ENCODE results near the gene USP16. TPM values are rescaled to one million over a fixed set of nuclear protein-coding genes. Genes with fewer than 3 reads are reported as not detected.

Gene USP16
- total RNA-seq, 1 experiment from 2014 or later, result 30.6 TPM

DNA sequence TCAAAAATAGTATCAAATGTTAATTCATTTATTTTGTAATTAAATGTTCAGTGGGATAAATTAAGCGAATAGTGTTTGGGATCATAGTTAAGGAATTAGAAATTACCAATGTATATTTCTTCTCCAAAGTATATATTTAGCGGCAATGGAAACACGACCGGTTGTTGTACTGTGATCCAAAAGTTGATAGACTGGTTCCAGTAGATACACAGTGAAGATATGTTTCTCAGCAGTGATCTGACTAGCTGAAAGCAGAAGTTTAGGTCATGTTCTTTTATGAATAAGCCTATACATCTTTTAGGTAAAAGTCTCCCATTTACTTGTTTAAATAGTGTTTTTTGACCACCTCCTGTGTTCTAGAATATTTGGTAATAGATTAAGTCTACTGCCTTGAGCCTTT is 8.8 kb downstream of the USP16 start:
- H4K8ac ChIP-seq (replicated peaks; ENCODE audit: insufficient read length, low read depth, low read length), result no peak overlapping the region
- H4K20me1 ChIP-seq (ENCODE audit: control insufficient read depth, insufficient read depth, insufficient read length), result no peaks in the 10 kb centered on the region
- H3K9ac ChIP-seq (ENCODE audit: extremely low read depth, insufficient read length, low read length), result no peak overlapping the region
- Mint-ChIP-seq H3K4me1 (no peaks in the 10 kb centered on the region), H3K9me3 (no peaks in the 10 kb centered on the region), H3K27ac (no peak overlapping the region), H3K27me3 (ENCODE audit: low read depth) (no peaks in the 10 kb centered on the region), H3K4me3 (no peak overlapping the region), H3K36me3 (ENCODE audit: insufficient read depth in 1 of 3, low read depth in 3 of 3) (peaks cover 18 to 76% (median 71%) of the 10 kb centered on the region in 3 experiments; a peak in 6 of 7 replicates)
- no peak for DNase-seq
- no peak overlapping the region for H3K4ac ChIP-seq (ENCODE audit: low read depth, low read length)
- no peak overlapping the region for H3K27ac ChIP-seq (ENCODE audit: insufficient read length, low read depth, low read length)
- TF ChIP-seq, protein P1, sequence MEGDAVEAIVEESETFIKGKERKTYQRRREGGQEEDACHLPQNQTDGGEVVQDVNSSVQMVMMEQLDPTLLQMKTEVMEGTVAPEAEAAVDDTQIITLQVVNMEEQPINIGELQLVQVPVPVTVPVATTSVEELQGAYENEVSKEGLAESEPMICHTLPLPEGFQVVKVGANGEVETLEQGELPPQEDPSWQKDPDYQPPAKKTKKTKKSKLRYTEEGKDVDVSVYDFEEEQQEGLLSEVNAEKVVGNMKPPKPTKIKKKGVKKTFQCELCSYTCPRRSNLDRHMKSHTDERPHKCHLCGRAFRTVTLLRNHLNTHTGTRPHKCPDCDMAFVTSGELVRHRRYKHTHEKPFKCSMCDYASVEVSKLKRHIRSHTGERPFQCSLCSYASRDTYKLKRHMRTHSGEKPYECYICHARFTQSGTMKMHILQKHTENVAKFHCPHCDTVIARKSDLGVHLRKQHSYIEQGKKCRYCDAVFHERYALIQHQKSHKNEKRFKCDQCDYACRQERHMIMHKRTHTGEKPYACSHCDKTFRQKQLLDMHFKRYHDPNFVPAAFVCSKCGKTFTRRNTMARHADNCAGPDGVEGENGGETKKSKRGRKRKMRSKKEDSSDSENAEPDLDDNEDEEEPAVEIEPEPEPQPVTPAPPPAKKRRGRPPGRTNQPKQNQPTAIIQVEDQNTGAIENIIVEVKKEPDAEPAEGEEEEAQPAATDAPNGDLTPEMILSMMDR (conservative IDR thresholded peaks at IDR 0.05), result no peak
- no peak overlapping the region for H4K5ac ChIP-seq (ENCODE audit: insufficient read length, low read depth, low read length)
- H2AK5ac ChIP-seq (ENCODE audit: insufficient read length, low read length), result no peak overlapping the region
- no peak overlapping the region for H2BK12ac ChIP-seq (ENCODE audit: insufficient read length, low read depth, low read length)
- no peaks in the 10 kb centered on the region for H3K9me3 ChIP-seq (ENCODE audit: control insufficient read depth, low read depth, low read length)
- H3K27me3 ChIP-seq (ENCODE audit: insufficient read depth, low read length), result no peaks in the 10 kb centered on the region
- no CpG with 5 or more reads among the region's 4 CpGs for WGBS (ENCODE audit: extremely low coverage, insufficient read length, low lambda C conversion rate)
- no peak overlapping the region for H2AFZ ChIP-seq (ENCODE audit: low read length)
- H2BK120ac ChIP-seq (ENCODE audit: low read depth, low read length, poor library complexity, severe bottlenecking), result no peak overlapping the region
- no peak overlapping the region for H2BK15ac ChIP-seq (ENCODE audit: low read depth, low read length)
- H3K4me1 ChIP-seq (ENCODE audit: insufficient read depth, low read length), result no peaks in the 10 kb centered on the region
- H3K18ac ChIP-seq (ENCODE audit: insufficient read length, low read depth, low read length), result no peak overlapping the region
- no peak overlapping the region for H3K56ac ChIP-seq (ENCODE audit: insufficient read length, low read depth, low read length)
- no peak overlapping the region for H2BK20ac ChIP-seq (ENCODE audit: low read depth, low read length, poor library complexity, severe bottlenecking)
- no peak overlapping the region for H3K4me2 ChIP-seq (ENCODE audit: insufficient read depth, insufficient read length, low read length)
- no peak overlapping the region for H3K14ac ChIP-seq (ENCODE audit: insufficient read depth, low read length)
- no peak overlapping the region for H2BK5ac ChIP-seq (ENCODE audit: insufficient read length, low read length)
- H3K23ac ChIP-seq (ENCODE audit: insufficient read length, low read depth, low read length), result no peak overlapping the region
- H3T11ph ChIP-seq (ENCODE audit: low read length), result no peak overlapping the region
- H3K79me2 ChIP-seq (ENCODE audit: insufficient read depth, low read length), result no peaks in the 10 kb centered on the region
- no peaks in the 10 kb centered on the region for H3K23me2 ChIP-seq (ENCODE audit: insufficient read length, low read depth, low read length, poor library complexity, severe bottlenecking)
- H4K91ac ChIP-seq (ENCODE audit: insufficient read length, low read depth, low read length), result no peak overlapping the region
- no peaks in the 10 kb centered on the region for H3K79me1 ChIP-seq (ENCODE audit: insufficient read depth, low read depth, low read length, poor library complexity, severe bottlenecking)
